Osteoblast (primary cell): Measurements from ENCODE around the gene ARHGAP12. TPM values are rescaled to one million over a fixed set of nuclear protein-coding genes. Genes with fewer than 3 reads are reported as not detected.

ENCODE experiments used
- DNase-seq: peaks from one replicate; pipeline ENCODE4 v3.0.0; 2011; ENCODE audit warnings: low spot score, mixed read lengths; ENCODE audit not compliant: insufficient read length; ENCODE audit errors: missing footprints
- H2AFZ ChIP-seq: 2 replicates; pipeline ENCODE4 v1.6.0; 2011; ENCODE audit warnings: mild to moderate bottlenecking, low read length
- H3K27ac ChIP-seq: 2 replicates; pipeline ENCODE4 v1.5.1; 2011; ENCODE audit warnings: mild to moderate bottlenecking, low read depth, low read length, moderate library complexity
- H3K27me3 ChIP-seq: 2 replicates; pipeline ENCODE4 v1.6.0; 2012; ENCODE audit warnings: mild to moderate bottlenecking, control low read depth, inconsistent platforms, low read length, moderate library complexity; ENCODE audit not compliant: insufficient read depth
- H3K36me3 ChIP-seq: 2 replicates; pipeline ENCODE4 v1.5.1; 2011; ENCODE audit warnings: mild to moderate bottlenecking, low read length, control low read depth, moderate library complexity; ENCODE audit not compliant: insufficient read depth
- H3K4me1 ChIP-seq: 2 replicates; pipeline ENCODE4 v1.5.1; 2011; ENCODE audit warnings: mild to moderate bottlenecking, low read length, control low read depth, moderate library complexity; ENCODE audit not compliant: insufficient read depth
- H3K4me2 ChIP-seq: 2 replicates; pipeline ENCODE4 v1.6.0; 2011; ENCODE audit warnings: mild to moderate bottlenecking, low read length; ENCODE audit not compliant: insufficient read depth
- H3K4me3 ChIP-seq: fragments of 200-600 bp; sonication (generic); 3 replicates; pipeline ENCODE4 v1.5.1; 2012; ENCODE audit warnings: mild to moderate bottlenecking, low read length, inconsistent platforms; ENCODE audit not compliant: insufficient read depth
- H3K79me2 ChIP-seq: 2 replicates; pipeline ENCODE4 v1.6.0; 2012; ENCODE audit warnings: mild to moderate bottlenecking, low read length, control low read depth, inconsistent platforms; ENCODE audit not compliant: insufficient read depth
- H3K9me3 ChIP-seq: 2 replicates; pipeline ENCODE4 v1.5.1; 2011; ENCODE audit warnings: low read depth, low read length, control low read depth
- H4K20me1 ChIP-seq: 2 replicates; pipeline ENCODE4 v1.6.0; 2012; ENCODE audit warnings: mild to moderate bottlenecking, low read length, control low read depth; ENCODE audit not compliant: insufficient read depth
- total RNA-seq: library from RNA; depleted of rRNA; stranded (reverse); fragments of >200 nt; gene quantifications from 2 replicates; pipeline ENCODE4 v1.2.3, GENCODE V29; 2012
- TF ChIP-seq, protein P1 (sequence below): IDR thresholded peaks from 2 replicates; pipeline ENCODE4 v1.5.1; 2011; ENCODE audit warnings: mild to moderate bottlenecking, low read depth, low read length, moderate library complexity; ENCODE audit errors: extremely low read depth

The ARHGAP12 gene
- 68.4 and 76.0 TPM in 2 replicates for total RNA-seq

DNA sequence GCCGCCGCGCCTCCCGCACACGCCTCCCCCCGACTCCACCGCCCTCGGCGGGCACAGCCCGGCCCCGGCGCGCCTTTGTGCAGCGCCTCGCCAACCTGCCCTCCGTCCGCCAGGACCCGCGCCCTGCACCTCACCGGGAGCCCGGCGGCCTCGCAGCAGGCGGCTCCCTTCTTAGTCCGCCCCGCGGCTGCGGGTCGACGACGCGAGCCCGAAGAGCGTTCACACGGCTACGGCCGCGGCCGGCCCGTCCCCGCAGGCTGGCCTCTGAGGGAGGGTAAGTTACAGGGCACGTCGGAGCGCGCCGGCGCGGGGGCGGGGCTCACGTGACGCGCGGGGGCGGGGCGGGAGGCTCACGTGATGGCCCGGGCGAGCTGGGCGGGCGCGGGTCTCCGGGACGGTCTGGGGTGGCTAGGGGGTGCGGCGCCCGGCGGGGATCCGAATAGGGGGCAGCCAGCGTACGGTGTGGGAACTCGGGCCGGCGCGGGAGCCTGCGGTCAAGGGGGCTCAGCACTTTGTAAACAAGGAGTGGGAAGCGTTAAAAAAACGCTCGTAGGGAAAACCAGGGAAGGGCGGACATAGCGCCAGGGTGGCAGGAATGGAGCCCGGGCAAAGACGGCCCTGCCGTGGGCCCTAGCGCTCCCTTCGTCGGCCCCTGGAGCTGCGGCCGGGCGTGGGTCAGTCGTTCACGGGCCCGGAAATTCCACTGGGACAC lies at the start of gene ARHGAP12:
TSS of gene ARHGAP12 (minus strand) at position 283 of the 712 bp plus-strand sequence. CDS start 19,976 bp downstream, outside the sequence.
- Histone ChIP-seq H2AFZ (peak within 1 kb of the TSS; percentile 79), H3K4me3 (peak within 1 kb of the TSS; percentile 87), H3K9me3 (no peaks in the 10 kb centered on the region), H3K4me1 (peaks cover 22% of the 10 kb centered on the region), H3K36me3 (no peaks in the 10 kb centered on the region), H3K27ac (peak within 1 kb of the TSS; percentile 88), H4K20me1 (peaks cover 22% of the 10 kb centered on the region), H3K79me2 (peaks cover 49% of the 10 kb centered on the region), H3K27me3 (no peaks in the 10 kb centered on the region), H3K4me2 (peak within 1 kb of the TSS; percentile 97)
- DNase-seq = peak; percentile 95
- TF ChIP-seq, protein P1, sequence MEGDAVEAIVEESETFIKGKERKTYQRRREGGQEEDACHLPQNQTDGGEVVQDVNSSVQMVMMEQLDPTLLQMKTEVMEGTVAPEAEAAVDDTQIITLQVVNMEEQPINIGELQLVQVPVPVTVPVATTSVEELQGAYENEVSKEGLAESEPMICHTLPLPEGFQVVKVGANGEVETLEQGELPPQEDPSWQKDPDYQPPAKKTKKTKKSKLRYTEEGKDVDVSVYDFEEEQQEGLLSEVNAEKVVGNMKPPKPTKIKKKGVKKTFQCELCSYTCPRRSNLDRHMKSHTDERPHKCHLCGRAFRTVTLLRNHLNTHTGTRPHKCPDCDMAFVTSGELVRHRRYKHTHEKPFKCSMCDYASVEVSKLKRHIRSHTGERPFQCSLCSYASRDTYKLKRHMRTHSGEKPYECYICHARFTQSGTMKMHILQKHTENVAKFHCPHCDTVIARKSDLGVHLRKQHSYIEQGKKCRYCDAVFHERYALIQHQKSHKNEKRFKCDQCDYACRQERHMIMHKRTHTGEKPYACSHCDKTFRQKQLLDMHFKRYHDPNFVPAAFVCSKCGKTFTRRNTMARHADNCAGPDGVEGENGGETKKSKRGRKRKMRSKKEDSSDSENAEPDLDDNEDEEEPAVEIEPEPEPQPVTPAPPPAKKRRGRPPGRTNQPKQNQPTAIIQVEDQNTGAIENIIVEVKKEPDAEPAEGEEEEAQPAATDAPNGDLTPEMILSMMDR = no peak

- Histone ChIP-seq H3K36me3 (no peaks in the 10 kb centered on the region), H3K79me2 (no peaks in the 10 kb centered on the region), H3K27ac (no peak overlapping the region), H4K20me1 (no peaks in the 10 kb centered on the region), H2AFZ (no peak overlapping the region), H3K4me1 (peaks cover 9% of the 10 kb centered on the region), H3K27me3 (no peaks in the 10 kb centered on the region), H3K4me3 (no peak overlapping the region), H3K4me2 (no peak overlapping the region), H3K9me3 (no peaks in the 10 kb centered on the region)
- TF ChIP-seq, protein P1 = no peak
- DNase-seq = no peak
Measured at GRCh38 chr10:31978156-31978483, 49.5 kb upstream of the ARHGAP12 start.

GRCh38 chr10:31977440-31978155 lies 49.0 kb upstream of the ARHGAP12 start:
- Histone ChIP-seq H3K4me1 (peaks cover 9% of the 10 kb centered on the region), H3K4me3 (no peak overlapping the region), H3K79me2 (no peaks in the 10 kb centered on the region), H3K36me3 (no peaks in the 10 kb centered on the region), H3K27me3 (no peaks in the 10 kb centered on the region), H3K9me3 (no peaks in the 10 kb centered on the region), H4K20me1 (no peaks in the 10 kb centered on the region), H3K27ac (no peak overlapping the region), H2AFZ (no peak overlapping the region), H3K4me2 (no peak overlapping the region)
- DNase-seq = peak; percentile 68
- TF ChIP-seq, protein P1 = no peak

- Histone ChIP-seq H3K27ac (no peak overlapping the region), H3K27me3 (no peaks in the 10 kb centered on the region), H3K4me2 (no peak overlapping the region), H3K4me3 (no peak overlapping the region), H2AFZ (no peak overlapping the region), H3K4me1 (peaks cover 9% of the 10 kb centered on the region), H3K79me2 (no peaks in the 10 kb centered on the region), H3K36me3 (no peaks in the 10 kb centered on the region), H3K9me3 (no peaks in the 10 kb centered on the region), H4K20me1 (no peaks in the 10 kb centered on the region)
- no peak for DNase-seq
- TF ChIP-seq, protein P1 = no peak
Measured at GRCh38 chr10:31975157-31975765, 46.6 kb upstream of the ARHGAP12 start.
